HG02938 (cell line): Measurements from ENCODE around the gene N4BP3.
A peak's percentile ranks its signal among the peaks of the same experiment; 100 is the strongest.

Source experiments
- ATAC-seq: cut with Tn5 transposase; IDR thresholded peaks from one replicate; pipeline ENCODE4 v1.9.1; 2021; ENCODE audit warnings: mild to moderate bottlenecking, moderate library complexity; ENCODE audit not compliant: unreplicated experiment

The N4BP3 gene

GRCh38 chr5:178098685-178099084 is 14.6 kb upstream of the N4BP3 start:
- no peak for ATAC-seq

GRCh38 chr5:178103612-178104011 is 9.7 kb upstream of the N4BP3 start:
- no peak for ATAC-seq

DNA sequence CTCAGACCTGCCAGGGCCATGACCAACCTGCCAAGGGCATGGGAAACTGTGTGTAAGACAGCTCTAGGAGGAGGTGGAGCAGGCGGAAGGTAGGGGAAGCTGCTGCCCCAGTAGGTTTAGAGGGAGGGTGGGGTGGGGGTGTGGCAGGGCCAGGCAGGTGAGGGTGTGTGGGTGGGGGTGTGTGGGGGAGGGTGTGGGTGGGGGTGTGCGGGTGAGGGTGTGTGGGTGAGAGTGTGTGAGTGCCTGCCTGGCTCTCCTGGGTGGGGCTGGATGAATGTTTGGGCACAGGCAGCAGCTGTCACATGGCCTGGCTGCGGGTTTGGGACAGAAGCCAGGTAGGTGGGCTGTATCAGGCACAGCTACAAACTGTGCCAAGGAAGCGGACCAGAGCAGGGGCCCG is 8.8 kb upstream of the N4BP3 start:
- ATAC-seq: no peak

- ATAC-seq: no peak
These were observed 7.2 kb upstream of the N4BP3 start for GRCh38 chr5:178106086-178106485.

GRCh38 chr5:178106556-178107239 is 6.6 kb upstream of the N4BP3 start:
- ATAC-seq: peak; percentile 45

DNA sequence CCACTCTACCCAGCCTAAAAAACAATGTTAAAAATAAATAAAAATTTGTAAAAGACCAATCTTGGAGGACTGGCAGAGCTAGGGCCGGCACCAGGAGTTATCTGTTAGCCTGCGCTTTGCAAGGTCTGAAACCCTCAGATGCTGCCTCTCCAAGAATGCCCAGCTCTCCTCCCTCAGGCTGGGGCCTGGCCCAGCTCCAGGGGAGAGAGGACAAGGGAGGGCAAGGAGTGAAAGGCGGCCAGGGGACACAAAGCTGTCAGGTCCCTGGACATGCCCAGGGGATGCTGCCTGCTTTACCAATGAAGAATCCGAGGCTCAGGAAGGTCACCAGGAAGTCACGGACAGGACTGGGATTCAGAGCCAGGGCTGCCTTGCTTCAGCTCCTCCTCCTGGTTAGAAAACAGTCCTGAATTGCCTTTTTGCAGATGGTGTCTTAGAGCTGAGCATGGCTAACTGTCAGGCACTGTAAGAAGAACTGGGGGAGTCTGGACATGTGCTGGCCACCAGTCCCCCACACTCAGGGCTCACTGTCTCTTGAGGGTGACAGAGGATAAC is 5.5 kb upstream of the N4BP3 start:
- ATAC-seq: no peak

- ATAC-seq: no peak
These were observed 4.9 kb upstream of the N4BP3 start for GRCh38 chr5:178108446-178108845.

- no peak for ATAC-seq
These were observed 4.4 kb upstream of the N4BP3 start for GRCh38 chr5:178108966-178109365.

DNA sequence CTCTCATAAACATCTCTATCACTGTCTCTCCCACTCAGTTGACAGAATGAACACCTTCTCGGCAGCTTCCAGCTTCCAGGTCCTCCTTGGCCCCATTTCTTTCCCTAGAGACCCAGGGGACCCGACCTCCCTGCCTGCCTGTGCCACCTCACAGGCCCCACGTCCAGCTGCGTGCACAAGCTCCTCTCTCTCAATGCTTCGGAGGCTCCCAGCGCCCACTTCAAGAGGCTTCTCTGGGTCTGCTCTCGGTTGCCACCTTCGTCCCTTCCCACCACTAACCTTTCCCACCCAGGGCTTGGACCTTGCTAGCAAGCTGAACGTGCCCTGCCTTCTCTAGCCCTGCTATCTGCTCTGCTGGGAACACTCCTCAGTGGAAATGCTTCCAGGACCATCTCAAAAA is 2.8 kb upstream of the N4BP3 start:
- ATAC-seq: no peak

- ATAC-seq: no peak
These were observed 1.4 kb upstream of the N4BP3 start for GRCh38 chr5:178111925-178112324.

DNA sequence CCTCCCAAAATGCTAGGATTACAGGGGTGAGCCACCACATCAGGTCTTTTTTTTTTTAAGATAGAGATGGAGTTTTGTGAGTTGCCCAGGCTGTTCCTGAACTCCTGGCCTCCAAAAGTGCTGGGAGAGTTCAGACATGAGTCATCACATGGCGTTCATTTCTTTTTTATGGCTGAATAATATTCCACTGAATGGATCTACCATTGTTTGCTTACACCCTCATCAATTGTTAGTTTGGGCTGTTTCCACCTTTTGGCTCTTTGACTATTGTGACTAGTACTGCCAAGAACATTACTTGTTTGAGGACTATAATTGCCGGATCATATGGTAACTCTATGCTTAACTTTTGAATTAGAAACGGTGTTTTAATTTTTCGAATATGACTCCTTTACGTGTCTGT is 787 bp upstream of the N4BP3 start:
- ATAC-seq: no peak

DNA sequence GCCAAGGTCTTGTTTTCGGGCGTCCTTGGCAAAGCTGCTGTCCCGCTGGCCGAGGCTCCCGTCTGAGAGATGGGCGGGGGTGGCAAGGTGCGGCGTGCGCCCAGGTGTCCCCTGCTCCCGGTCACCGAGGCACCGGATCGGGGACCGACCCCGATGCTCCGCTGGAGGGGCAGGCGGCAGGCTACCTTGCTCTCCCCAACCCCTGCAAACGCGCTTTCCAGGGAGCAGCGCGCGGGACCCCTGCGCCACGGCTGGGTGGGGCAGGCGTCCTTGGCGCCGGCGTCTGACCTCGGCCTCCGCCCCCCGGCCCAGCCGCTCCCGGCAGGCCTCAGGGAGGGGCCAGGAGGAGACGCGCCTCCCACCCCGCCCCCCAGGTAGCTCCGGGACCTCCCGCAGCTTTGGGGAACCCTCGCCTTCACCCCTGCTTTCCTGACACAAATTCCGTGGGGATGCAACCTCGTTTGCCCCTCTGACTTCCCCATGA is 551 bp downstream of the N4BP3 start:
- no peak for ATAC-seq

DNA sequence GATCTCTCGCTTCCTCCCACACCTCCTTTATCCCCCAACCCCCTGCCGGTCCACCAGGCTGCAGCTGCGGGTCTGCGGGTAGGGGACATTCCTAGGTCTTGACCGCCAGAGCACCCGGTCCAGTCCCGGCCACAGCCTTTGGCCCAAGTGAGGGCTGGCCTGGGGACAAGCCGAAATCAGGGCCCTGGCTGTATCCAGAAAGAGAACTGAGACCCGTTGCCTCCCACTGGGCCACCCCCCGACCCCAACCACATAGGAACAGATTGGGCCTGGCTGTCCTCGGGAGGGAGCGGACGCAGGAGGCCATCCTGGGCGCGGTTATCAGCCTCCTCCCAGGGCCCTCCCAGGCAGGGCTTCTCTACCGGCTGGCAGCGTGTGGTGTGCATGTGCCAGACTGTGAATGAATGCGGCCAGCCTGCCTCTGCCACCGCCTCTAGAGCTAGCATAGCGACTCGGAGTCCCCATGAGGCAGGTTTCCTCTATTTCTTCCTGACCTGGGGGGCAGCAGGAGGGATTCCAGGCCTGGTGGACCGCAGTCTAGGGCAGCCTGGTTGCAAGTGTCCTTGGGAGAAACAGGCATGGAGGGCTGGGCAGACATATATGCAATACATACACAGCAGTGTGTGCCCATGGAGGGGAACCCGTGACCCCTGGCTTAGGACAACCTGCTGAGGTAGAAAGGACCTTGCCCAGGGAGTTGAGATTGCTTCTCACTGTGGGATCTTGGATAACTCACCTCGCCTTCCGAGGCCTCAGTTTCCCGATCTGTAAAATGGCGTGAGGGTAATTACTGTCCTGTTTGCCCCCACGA is 1.2 kb downstream of the N4BP3 start:
- no peak for ATAC-seq

- no peak for ATAC-seq
These were observed 1.9 kb downstream of the N4BP3 start for GRCh38 chr5:178115136-178115813.

DNA sequence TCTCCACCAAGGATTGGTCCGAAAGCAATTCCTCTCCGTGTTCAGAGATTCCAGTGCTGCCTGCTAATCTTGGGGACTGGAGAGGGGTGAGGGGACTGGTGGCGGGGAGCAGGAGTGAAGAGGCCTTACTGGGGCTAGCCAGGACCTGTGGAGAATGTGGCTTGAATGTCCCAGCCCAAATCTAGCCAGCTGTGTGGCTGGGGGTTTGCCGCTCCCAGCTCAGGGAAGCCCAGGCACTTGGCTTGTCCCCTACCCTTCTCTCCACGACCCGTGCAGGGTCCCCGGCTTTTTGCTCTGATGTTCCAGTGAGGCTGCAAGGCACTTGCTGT is 2.4 kb downstream of the N4BP3 start:
- ATAC-seq: no peak

DNA sequence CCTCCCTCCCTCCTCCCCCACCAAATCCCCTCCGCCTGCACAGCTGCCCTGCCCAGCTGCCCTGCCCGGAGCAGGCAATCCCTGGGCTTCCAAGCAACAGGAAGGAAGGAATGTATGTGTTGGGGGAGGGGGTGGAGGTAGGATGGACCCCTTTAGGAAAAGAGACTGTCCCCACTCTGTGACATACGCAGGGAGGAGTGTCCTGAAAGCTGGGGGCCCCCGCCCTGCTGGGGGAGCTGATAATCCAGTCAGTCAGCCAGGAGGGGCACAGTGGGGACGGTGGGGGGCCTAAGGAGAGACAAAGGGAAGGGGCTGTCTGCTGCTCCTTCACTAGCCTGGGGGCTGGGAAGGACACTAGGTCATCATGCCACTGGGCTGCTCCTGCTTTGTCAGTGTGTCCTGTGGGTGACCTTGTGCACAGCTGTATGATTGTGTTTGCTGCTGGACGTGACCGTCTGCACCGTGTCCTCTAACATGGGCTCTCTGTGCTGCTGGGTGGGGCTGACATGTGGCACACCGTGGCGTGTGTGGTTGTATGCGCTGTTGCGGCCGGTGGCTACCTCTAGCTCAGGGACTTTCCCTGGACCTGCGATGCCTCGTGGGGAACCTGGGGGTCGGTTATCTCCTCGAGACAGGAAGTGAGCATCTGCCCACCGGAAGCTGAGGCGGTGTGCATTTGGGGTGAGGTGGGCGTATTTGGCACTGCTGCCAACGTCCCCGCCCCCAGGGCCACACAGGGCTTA is 3.0 kb downstream of the N4BP3 start:
- peak; percentile 24 for ATAC-seq

DNA sequence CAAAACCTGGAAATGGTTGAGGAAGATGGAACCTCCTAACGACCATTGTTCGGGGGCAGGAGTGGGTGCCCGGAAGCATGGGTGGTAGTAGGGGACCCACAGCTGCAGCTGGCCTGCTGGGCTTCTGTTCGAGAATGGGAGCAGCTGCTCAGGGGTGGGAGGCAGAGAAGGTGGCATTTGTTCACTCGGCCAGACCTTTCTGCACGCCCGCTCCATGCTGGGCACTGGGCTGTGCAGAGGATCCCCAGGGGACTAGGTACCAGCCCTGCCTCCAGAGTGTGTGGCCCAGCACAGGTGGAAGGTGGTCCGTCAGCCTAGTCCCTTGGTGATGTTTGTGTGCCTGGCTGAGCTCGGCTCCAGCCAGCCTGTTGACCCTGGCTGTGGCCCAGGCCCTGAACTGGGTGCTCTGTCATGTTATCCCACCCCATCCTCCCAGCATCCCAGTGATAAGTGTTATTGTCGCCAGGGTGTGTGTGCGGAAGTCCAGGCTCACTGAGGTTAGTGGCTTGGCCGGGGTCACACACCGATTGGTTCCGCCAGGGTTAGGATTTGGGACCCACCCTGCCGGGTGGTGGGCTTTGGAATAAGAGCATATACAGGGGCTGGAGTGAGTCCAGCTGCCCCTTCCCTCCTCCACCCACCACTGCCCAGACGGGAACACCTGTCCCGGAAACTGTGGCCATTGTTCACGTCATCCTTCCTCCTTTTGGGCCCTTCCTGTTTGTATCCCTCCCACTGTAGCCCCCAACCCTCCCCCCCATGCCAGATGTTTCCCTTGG is 4.8 kb downstream of the N4BP3 start:
- no peak for ATAC-seq

DNA sequence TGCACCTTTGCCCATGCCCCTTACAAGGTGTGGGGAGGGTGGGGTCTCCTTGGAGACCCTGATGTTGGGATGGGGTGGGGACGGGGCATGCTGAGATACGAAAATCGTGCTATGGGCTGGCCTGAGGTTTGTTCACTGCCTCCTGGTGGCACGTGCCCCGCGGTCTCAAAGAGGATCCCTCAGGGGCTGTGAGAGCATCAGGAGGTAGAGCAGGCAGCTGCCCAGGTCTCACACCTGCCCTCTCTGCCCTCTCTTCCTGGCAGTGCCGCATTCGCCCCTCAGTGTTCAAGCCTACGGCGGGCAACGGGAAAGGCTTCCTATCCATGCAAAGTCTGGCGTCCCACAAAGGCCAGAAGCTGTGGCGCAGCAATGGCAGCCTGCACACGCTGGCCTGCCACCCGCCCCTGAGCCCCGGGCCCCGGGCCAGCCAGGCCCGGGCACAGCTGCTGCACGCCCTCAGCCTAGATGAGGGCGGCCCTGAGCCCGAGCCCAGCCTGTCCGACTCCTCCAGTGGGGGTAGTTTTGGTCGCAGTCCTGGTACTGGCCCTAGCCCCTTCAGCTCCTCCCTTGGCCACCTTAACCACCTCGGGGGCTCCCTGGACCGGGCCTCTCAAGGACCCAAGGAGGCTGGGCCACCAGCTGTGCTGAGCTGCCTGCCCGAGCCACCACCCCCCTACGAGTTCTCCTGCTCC is 6.7 kb downstream of the N4BP3 start:
- ATAC-seq: no peak

DNA sequence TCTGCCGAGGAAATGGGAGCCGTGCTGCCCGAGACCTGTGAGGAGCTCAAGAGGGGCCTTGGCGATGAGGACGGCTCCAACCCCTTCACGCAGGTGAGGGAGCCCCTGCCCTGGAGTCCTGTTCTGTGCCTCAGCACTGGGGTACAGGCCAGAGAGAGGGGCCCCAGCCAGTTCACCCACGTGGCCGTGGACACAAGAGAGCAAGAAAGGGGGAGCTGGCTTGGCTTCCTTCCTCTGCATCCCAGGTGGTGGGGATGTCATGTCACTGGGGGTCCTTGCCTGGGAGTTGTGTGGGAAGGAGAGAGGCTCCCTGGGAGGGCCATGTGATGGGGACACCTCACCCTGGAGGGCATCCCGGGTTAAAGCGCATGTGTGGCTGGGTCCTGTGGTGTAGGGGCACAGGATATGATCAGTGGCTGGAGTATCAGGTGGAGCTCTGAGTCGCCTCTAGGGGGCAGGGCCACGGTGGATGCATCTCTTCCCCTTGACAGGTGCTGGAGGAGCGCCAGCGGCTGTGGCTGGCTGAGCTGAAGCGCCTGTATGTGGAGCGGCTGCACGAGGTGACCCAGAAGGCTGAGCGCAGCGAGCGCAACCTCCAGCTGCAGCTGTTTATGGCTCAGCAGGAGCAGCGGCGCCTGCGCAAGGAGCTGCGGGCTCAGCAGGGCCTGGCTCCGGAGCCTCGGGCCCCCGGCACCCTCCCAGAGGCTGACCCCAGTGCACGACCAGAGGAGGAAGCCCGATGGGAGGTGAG is 7.5 kb downstream of the N4BP3 start:
- ATAC-seq: peak; percentile 84
